ENCODE results near the gene EMILIN2.

The EMILIN2 gene

DNA sequence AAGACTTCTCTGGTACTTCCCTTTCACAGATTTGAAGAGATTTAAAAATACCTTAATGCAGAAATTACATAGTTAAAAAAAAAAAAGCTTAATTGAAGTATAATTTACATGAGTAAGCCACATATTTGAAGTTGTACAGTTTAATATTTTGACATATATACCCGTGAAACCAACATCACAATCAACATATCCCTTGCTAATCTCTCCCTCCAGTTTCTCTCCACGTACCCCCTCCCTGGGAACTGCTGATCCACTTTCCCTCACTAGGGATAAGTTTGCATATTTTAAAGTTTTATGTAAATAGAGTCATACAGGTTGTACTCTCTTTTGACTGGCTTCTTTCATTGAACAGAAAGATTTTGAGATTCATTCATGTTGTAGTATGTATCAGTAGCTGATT lies 22.4 kb downstream of the EMILIN2 start:
- no peak for TF ChIP-seq SPI1 (IDR thresholded peaks at IDR 0.05; ENCODE audit: borderline replicate concordance, low read depth)
- TF ChIP-seq, protein P1, sequence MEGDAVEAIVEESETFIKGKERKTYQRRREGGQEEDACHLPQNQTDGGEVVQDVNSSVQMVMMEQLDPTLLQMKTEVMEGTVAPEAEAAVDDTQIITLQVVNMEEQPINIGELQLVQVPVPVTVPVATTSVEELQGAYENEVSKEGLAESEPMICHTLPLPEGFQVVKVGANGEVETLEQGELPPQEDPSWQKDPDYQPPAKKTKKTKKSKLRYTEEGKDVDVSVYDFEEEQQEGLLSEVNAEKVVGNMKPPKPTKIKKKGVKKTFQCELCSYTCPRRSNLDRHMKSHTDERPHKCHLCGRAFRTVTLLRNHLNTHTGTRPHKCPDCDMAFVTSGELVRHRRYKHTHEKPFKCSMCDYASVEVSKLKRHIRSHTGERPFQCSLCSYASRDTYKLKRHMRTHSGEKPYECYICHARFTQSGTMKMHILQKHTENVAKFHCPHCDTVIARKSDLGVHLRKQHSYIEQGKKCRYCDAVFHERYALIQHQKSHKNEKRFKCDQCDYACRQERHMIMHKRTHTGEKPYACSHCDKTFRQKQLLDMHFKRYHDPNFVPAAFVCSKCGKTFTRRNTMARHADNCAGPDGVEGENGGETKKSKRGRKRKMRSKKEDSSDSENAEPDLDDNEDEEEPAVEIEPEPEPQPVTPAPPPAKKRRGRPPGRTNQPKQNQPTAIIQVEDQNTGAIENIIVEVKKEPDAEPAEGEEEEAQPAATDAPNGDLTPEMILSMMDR (IDR thresholded peaks at IDR 0.05; ENCODE audit: insufficient read depth, low read length): no peak
- Histone ChIP-seq H3K4me3 (replicated peaks; ENCODE audit: insufficient read depth, low read length) (no peak overlapping the region), H3K27me3 (ENCODE audit: insufficient read depth, poor library complexity, severe bottlenecking) (no peaks in the 10 kb centered on the region), H3K27ac (replicated peaks) (no peak overlapping the region)
- no peak for DNase-seq (ENCODE audit: low read depth in 1 of 2, low spot score in 1 of 2)

DNA sequence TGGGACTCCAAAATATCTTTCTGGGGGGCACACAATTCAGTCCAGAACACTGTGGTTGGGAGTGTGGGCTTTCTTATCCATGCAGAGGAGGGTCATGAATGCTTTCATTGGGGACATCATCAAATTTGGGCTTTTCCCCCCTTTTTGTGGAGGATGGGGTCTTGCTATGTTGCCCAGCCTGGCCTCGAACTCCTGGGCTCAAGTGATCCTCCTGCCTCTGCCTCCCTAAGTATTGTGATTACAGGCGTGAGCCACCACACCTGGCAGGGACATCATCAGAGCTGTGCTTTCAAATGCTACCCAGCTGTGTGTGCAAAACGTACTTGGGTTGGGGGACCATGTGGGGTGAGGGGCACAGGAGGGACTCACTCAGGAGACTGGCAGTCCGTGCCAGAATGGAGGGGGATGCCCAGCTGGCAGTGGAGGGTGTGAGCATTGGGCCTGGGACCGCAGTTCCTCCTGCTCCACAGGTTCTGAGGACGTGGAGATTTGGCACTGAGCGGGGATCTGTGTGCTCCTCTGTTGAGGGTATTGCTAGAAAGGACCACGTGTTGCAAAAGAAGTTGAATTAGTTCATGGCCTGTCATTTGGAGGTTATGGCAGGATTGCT lies 24.4 kb downstream of the EMILIN2 start:
- no peak for DNase-seq (ENCODE audit: low read depth in 1 of 2, low spot score in 1 of 2)
- TF ChIP-seq SPI1 (IDR thresholded peaks at IDR 0.05; ENCODE audit: borderline replicate concordance, low read depth) (no peak), GABPA (IDR thresholded peaks at IDR 0.05; ENCODE audit: low read depth) (no peak), POLR2AphosphoS5 (IDR thresholded peaks at IDR 0.05; ENCODE audit: low read depth) (no peak)
- TF ChIP-seq, protein P1 (IDR thresholded peaks at IDR 0.05; ENCODE audit: insufficient read depth, low read length): no peak
- TF ChIP-seq, protein P2, sequence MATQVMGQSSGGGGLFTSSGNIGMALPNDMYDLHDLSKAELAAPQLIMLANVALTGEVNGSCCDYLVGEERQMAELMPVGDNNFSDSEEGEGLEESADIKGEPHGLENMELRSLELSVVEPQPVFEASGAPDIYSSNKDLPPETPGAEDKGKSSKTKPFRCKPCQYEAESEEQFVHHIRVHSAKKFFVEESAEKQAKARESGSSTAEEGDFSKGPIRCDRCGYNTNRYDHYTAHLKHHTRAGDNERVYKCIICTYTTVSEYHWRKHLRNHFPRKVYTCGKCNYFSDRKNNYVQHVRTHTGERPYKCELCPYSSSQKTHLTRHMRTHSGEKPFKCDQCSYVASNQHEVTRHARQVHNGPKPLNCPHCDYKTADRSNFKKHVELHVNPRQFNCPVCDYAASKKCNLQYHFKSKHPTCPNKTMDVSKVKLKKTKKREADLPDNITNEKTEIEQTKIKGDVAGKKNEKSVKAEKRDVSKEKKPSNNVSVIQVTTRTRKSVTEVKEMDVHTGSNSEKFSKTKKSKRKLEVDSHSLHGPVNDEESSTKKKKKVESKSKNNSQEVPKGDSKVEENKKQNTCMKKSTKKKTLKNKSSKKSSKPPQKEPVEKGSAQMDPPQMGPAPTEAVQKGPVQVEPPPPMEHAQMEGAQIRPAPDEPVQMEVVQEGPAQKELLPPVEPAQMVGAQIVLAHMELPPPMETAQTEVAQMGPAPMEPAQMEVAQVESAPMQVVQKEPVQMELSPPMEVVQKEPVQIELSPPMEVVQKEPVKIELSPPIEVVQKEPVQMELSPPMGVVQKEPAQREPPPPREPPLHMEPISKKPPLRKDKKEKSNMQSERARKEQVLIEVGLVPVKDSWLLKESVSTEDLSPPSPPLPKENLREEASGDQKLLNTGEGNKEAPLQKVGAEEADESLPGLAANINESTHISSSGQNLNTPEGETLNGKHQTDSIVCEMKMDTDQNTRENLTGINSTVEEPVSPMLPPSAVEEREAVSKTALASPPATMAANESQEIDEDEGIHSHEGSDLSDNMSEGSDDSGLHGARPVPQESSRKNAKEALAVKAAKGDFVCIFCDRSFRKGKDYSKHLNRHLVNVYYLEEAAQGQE (IDR thresholded peaks at IDR 0.05; ENCODE audit: insufficient replicate concordance, low read depth): no peak
- Histone ChIP-seq H3K4me3 (replicated peaks; ENCODE audit: insufficient read depth, low read length) (no peak overlapping the region), H3K27ac (replicated peaks) (no peak overlapping the region), H3K27me3 (ENCODE audit: insufficient read depth, poor library complexity, severe bottlenecking) (no peaks in the 10 kb centered on the region)

DNA sequence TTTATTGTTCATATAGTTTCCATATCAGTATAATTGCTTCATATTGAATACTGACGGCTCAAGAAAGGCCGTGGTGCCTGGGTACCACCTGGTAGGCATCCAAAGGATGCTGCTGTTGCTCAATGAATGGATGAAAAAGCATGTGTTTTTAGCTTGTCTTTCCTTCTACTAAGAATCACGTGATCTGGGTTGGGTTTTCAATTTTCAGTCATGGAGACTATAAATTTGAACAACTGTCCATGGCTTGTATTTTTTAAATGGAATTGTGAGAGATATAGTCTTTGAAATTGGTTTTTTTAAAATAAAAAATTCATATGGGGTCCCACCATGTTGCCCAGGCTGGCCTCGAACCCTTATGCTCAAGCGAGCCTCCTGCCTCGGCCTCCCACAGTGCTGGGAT lies 25.3 kb downstream of the EMILIN2 start:
- TF ChIP-seq SPI1 (IDR thresholded peaks at IDR 0.05; ENCODE audit: borderline replicate concordance, low read depth) (no peak), POLR2AphosphoS5 (IDR thresholded peaks at IDR 0.05; ENCODE audit: low read depth) (no peak), GABPA (IDR thresholded peaks at IDR 0.05; ENCODE audit: low read depth) (no peak)
- TF ChIP-seq, protein P2 (IDR thresholded peaks at IDR 0.05; ENCODE audit: insufficient replicate concordance, low read depth): no peak
- TF ChIP-seq, protein P1 (IDR thresholded peaks at IDR 0.05; ENCODE audit: insufficient read depth, low read length): no peak
- Histone ChIP-seq H3K4me3 (replicated peaks; ENCODE audit: insufficient read depth, low read length) (no peak overlapping the region), H3K27ac (replicated peaks) (no peak overlapping the region), H3K27me3 (ENCODE audit: insufficient read depth, poor library complexity, severe bottlenecking) (no peaks in the 10 kb centered on the region)
- no peak for DNase-seq (ENCODE audit: low read depth in 1 of 2, low spot score in 1 of 2)

DNA sequence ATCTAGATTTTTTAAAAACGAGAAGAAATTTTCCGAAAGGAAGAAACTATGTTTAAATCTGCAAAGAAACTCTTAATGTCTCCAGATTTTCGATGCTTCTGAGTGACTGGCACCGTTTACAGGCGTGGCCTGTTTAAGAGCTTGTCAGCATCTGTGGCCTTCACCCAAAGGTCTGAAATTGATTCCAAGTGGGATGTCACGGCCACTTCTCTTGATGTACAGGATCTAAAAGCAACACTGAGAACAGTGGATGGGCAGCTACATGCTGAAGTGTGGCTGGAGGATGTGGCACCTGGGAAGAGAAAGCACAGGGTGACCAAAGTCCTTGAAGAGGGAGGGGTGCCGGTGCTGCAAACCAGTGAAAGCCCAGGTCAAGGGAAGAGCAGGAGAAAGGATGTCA lies 28.0 kb downstream of the EMILIN2 start:
- no peaks in the 10 kb centered on the region for H3K27me3 ChIP-seq (ENCODE audit: insufficient read depth, poor library complexity, severe bottlenecking)
- H3K4me3 ChIP-seq (replicated peaks; ENCODE audit: insufficient read depth, low read length): no peak overlapping the region
- no peak for TF ChIP-seq GABPA (IDR thresholded peaks at IDR 0.05; ENCODE audit: low read depth)
- TF ChIP-seq, protein P1 (IDR thresholded peaks at IDR 0.05; ENCODE audit: insufficient read depth, low read length): no peak
- TF ChIP-seq, protein P2 (IDR thresholded peaks at IDR 0.05; ENCODE audit: insufficient replicate concordance, low read depth): no peak
- TF ChIP-seq SPI1 (IDR thresholded peaks at IDR 0.05; ENCODE audit: borderline replicate concordance, low read depth): no peak
- no peak for TF ChIP-seq POLR2AphosphoS5 (IDR thresholded peaks at IDR 0.05; ENCODE audit: low read depth)
- DNase-seq (ENCODE audit: low read depth in 1 of 2, low spot score in 1 of 2): no peak
- no peak overlapping the region for H3K27ac ChIP-seq (replicated peaks)

Measured in HL-60 (cell line).